Tibial nerve (tissue), 4 donors: ENCODE results near the gene CGB2.
A peak's percentile ranks its signal among the peaks of the same experiment; 100 is the strongest.
"Not testable (repeated sequence)": the region's sequence is repeated elsewhere in the genome, so short reads cannot be mapped to it uniquely, and the experiment has no call there.

Source experiments
- CTCF ChIP-seq, 5 experiments: fragments of 200-600 bp in 3 of 5; fragments of 450-650 bp in 2 of 5; sonication (generic) in 3 of 5; IDR thresholded peaks; one replicate each; pipeline ENCODE4 v1.5.1; 2016 to 2019; ENCODE audit warnings: antibody characterized with exemption in 5 of 5, mild to moderate bottlenecking in 3 of 5, moderate library complexity in 2 of 5
- EP300 ChIP-seq, 2 donors: sonication (generic); formaldehyde crosslinking; IDR thresholded peaks; one replicate each; pipeline ENCODE4 v1.6.1; 2017; ENCODE audit warnings: antibody characterized with exemption in 2 of 2, mild to moderate bottlenecking in 1 of 2
- POLR2A ChIP-seq, 2 donors: fragments of 450-650 bp; IDR thresholded peaks; one replicate each; pipeline ENCODE4 v1.6.1; 2017; ENCODE audit warnings: antibody characterized with exemption in 2 of 2, mild to moderate bottlenecking in 2 of 2, moderate library complexity in 2 of 2

GRCh38 chr19:49074869-49075268, 43.2 kb downstream of the CGB2 start:
- peak; percentile 57 to 73 (median 62) for TF ChIP-seq CTCF (IDR thresholded peaks at IDR 0.05)
- not testable (repeated sequence) for TF ChIP-seq POLR2A, EP300 (IDR thresholded peaks at IDR 0.05)
